HepG2 (cell line): ENCODE measurements around the gene NEK6. TPM values are rescaled to one million over a fixed set of nuclear protein-coding genes. Genes with fewer than 3 reads are reported as not detected.

Experiments
- CBFB ChIP-seq: sonication (generic); formaldehyde crosslinking; IDR thresholded peaks from 2 replicates; pipeline ENCODE4 v1.4.0; 2020; ENCODE audit warnings: missing genetic modification reagents
- CENPT ChIP-seq: sonication (generic); formaldehyde crosslinking; IDR thresholded peaks from 2 replicates; pipeline ENCODE4 v1.8.0; 2022; ENCODE audit warnings: low read depth, mild to moderate bottlenecking, moderate library complexity, missing genetic modification reagents
- GABPB1 ChIP-seq: IDR thresholded peaks from 2 replicates; pipeline ENCODE4 v1.6.1; 2016; ENCODE audit warnings: mild to moderate bottlenecking, missing genetic modification reagents, moderate library complexity, missing compliant biosample characterization
- MNT ChIP-seq: fragments of 450-650 bp; IDR thresholded peaks from 2 replicates; pipeline ENCODE4 v1.6.1; 2016
- MTF2 ChIP-seq: sonication (generic); formaldehyde crosslinking; IDR thresholded peaks from 2 replicates; pipeline ENCODE4 v1.5.0; 2020; ENCODE audit warnings: missing genetic modification reagents, borderline replicate concordance
- MYC ChIP-seq: sonication (generic); formaldehyde crosslinking; IDR thresholded peaks from 2 replicates; pipeline ENCODE4 v1.9.0; 2021; ENCODE audit warnings: missing genetic modification reagents, borderline replicate concordance
- NCOR1 ChIP-seq: fragments of 200-600 bp; sonication (generic); IDR thresholded peaks from 2 replicates; pipeline ENCODE4 v1.7.0; 2017; ENCODE audit warnings: antibody characterized with exemption, low read length, borderline replicate concordance
- PLSCR1 ChIP-seq: sonication (generic); formaldehyde crosslinking; IDR thresholded peaks from 2 replicates; pipeline ENCODE4 v1.5.0; 2020; ENCODE audit warnings: missing genetic modification reagents, mild to moderate bottlenecking, borderline replicate concordance
- RXRA ChIP-seq: sonication (generic); formaldehyde crosslinking; IDR thresholded peaks from 2 replicates; pipeline ENCODE4 v1.5.1; 2020; ENCODE audit warnings: missing genetic modification reagents
- STAT5B ChIP-seq: sonication (generic); formaldehyde crosslinking; IDR thresholded peaks from 2 replicates; pipeline ENCODE4 v1.4.0; 2020; ENCODE audit warnings: missing genetic modification reagents
- ZFAT ChIP-seq: sonication (generic); formaldehyde crosslinking; conservative IDR thresholded peaks from 2 replicates; pipeline ENCODE4 v1.8.1; 2023; ENCODE audit warnings: missing genetic modification reagents, inconsistent platforms
- ZHX2 ChIP-seq, 2 experiments: sonication (generic) in 1 of 2; formaldehyde crosslinking in 1 of 2; IDR thresholded peaks; 2 replicates each; pipeline versions ENCODE4 v1.6.1 to v1.9.0; 2014 to 2022; ENCODE audit warnings: antibody characterized with exemption in 1 of 2, borderline replicate concordance in 1 of 2, inconsistent platforms in 1 of 2, low read depth in 1 of 2, missing genetic modification reagents in 1 of 2
- ZNF124 ChIP-seq: sonication (generic); formaldehyde crosslinking; IDR thresholded peaks from 2 replicates; pipeline ENCODE4 v1.4.0; 2020; ENCODE audit warnings: missing genetic modification reagents
- ZNF556 ChIP-seq: sonication (generic); formaldehyde crosslinking; IDR thresholded peaks from 2 replicates; pipeline ENCODE4 v1.4.0; 2020; ENCODE audit warnings: mild to moderate bottlenecking, missing genetic modification reagents, borderline replicate concordance
- ZNF580 ChIP-seq: IDR thresholded peaks from 2 replicates; pipeline ENCODE4 v1.6.1; 2016; ENCODE audit warnings: low read depth, borderline replicate concordance
- ZNF598 ChIP-seq: sonication (generic); formaldehyde crosslinking; IDR thresholded peaks from 2 replicates; pipeline ENCODE4 v1.5.1; 2020; ENCODE audit warnings: mild to moderate bottlenecking, missing genetic modification reagents, borderline replicate concordance
- ZNF615 ChIP-seq: sonication (generic); formaldehyde crosslinking; IDR thresholded peaks from 2 replicates; pipeline ENCODE4 v1.5.0; 2020; ENCODE audit warnings: mild to moderate bottlenecking, missing genetic modification reagents, borderline replicate concordance
- ZNF629 ChIP-seq: sonication (generic); formaldehyde crosslinking; conservative IDR thresholded peaks from 2 replicates; pipeline ENCODE4 v1.5.0; 2020; ENCODE audit warnings: missing genetic modification reagents
- ZNF780A ChIP-seq: sonication (generic); formaldehyde crosslinking; IDR thresholded peaks from 2 replicates; pipeline ENCODE4 v1.8.0; 2022; ENCODE audit warnings: mild to moderate bottlenecking, missing genetic modification reagents, moderate library complexity
- polyA plus RNA-seq, 8 experiments: library from polyadenylated mRNA; depleted of rRNA in 3 of 8; stranded (reverse) in 7 of 8; unstranded in 1 of 8; fragments of >200 nt; fragmentation: Illumina TruSeq in 4 of 8; extraction: Trizol in 4 of 8; gene quantifications; 2 replicates each; pipeline versions ENCODE4 v1.2.1 to v1.2.3, GENCODE V29; 2011 to 2016; ENCODE audit warnings: low read depth in 4 of 8, missing spikeins in 1 of 8, mixed read lengths in 1 of 8; ENCODE audit not compliant: insufficient read depth in 1 of 8
- total RNA-seq, 5 experiments: library from RNA; depleted of rRNA; stranded (reverse); fragments of >200 nt; fragmentation: Illumina TruSeq; extraction: Trizol; gene quantifications; 2 replicates each; pipeline ENCODE4 v1.2.3, GENCODE V29; 2016; ENCODE audit warnings: low read depth in 1 of 5

NEK6 gene
- total and polyA plus RNA-seq, 2 of the 13 experiments (the other 11 are each of a cell fraction or from before 2014, with no cell fraction given), result 30.4 to 119 TPM

GRCh38 chr9:124282442-124283227 is 24.9 kb downstream of the NEK6 start (continued):
- no peak for TF ChIP-seq MNT
- no peak for TF ChIP-seq NCOR1
- no peak for TF ChIP-seq MTF2 (CRISPR knock-in tag)
- TF ChIP-seq ZNF629 (CRISPR knock-in tag), result no peak
- peak; percentile 46; the same call in 1 of the 2 replicates for TF ChIP-seq MYC (CRISPR knock-in tag)
- TF ChIP-seq CENPT (CRISPR knock-in tag), result no peak
- no peak for TF ChIP-seq CBFB (CRISPR knock-in tag)
- no peak for TF ChIP-seq ZNF556 (CRISPR knock-in tag)
- TF ChIP-seq ZFAT (CRISPR knock-in tag), result no peak
- no peak for TF ChIP-seq PLSCR1
- TF ChIP-seq ZNF780A (CRISPR knock-in tag), result no peak
- no peak for TF ChIP-seq ZHX2 (IDR thresholded peaks at IDR 0.05; ENCODE audit: low read depth)
- no peak for TF ChIP-seq ZHX2 (CRISPR knock-in tag; IDR thresholded peaks at IDR 0.05; ENCODE audit: borderline replicate concordance)
- 0 out of 2 replicates have a peak, but pooled peaks have one; percentile 26 for TF ChIP-seq GABPB1 (CRISPR knock-in tag)
- 0 out of 2 replicates have a peak, but pooled peaks have one; percentile 44 for TF ChIP-seq ZNF124 (CRISPR knock-in tag)
- no peak for TF ChIP-seq STAT5B (CRISPR knock-in tag)
- TF ChIP-seq ZNF615 (CRISPR knock-in tag), result no peak
- TF ChIP-seq RXRA (CRISPR knock-in tag), result peak; percentile 64; the same call in 1 of the 2 replicates
- TF ChIP-seq ZNF598 (CRISPR knock-in tag), result no peak
- TF ChIP-seq ZNF580 (CRISPR knock-in tag), result no peak; the same call in 1 of the 2 replicates
